HG03521 (cell line): Measurements from ENCODE around the gene CFAP45.

Experiments
- ATAC-seq: cut with Tn5 transposase; IDR thresholded peaks from one replicate; pipeline ENCODE4 v1.9.1; 2021; ENCODE audit warnings: mild to moderate bottlenecking, moderate library complexity; ENCODE audit not compliant: unreplicated experiment

The CFAP45 gene

DNA sequence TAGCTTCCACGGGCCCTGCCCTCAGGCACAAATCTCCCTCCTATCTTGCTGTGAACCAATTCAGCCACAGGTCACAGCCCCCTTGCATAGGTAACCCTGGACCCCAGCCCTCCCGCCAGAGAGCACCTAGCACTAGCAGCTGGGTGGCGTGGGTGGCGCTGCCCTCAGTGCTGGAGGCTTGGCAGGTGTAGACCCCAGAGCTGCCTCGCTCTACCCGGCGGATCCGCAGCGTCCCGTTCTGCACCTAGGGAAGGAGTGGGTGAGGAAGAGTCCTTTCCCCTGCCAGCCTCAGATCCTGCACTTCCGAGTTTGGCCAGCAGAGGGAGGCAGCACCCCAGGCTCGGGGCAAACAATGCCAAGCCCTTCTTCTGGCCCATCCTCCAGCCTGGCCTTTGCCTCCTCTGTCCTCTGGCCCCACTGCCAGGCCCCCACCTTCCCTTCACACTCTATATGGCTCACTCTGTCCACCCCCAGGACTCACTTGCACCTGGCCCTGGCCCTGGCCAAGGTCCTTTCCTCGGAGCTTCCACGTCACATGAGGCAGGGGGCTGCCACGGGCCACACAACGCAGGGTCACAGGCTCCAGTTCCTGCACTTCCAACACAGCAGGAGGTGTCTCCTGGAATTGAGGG lies 36.4 kb upstream of the CFAP45 start:
- no peak for ATAC-seq

DNA sequence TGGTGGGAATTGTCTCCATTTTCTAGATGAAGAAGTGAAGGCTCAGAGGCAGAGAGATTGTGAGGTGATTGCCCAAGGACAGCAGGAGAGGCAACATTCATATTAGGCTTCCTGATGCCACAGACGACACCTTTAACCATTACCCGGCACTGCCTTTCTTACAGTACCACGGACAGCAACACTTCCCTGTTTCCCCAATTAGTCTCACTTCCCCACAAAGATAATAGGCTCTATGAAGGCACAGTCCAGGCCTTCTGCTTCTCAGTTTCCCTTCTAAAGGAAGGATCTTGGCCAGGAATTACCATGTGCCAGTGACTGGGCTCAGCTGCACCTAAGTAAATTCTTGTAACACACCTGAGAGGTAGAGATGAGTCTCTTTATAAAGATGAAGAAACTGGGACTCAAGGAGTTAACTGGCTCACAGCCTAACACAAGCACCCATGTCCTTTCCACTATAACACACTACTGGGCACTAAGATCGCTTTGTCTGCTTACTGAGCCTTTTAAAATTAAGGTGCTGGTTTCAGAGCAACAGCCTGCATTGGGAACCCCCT lies 35.8 kb upstream of the CFAP45 start:
- no peak for ATAC-seq

DNA sequence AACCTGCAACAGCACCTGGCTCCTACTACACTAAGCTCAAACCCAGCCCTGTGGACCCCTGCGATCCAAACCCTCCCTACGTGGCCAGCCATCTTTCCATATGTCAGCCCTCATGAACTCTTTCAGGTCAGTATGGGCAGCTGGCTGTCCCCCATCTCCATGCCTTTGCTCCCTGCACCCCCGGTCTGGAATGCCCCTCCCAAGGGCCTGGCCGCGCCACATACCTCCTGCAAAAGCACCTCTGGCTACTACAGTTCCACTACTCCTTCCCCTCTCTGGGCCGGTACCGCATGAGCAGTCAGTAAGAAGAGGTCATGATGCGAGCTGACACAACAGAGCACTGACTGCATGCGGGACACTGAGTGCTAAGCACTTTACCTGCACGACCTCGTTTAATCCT lies 35.3 kb upstream of the CFAP45 start:
- no peak for ATAC-seq

DNA sequence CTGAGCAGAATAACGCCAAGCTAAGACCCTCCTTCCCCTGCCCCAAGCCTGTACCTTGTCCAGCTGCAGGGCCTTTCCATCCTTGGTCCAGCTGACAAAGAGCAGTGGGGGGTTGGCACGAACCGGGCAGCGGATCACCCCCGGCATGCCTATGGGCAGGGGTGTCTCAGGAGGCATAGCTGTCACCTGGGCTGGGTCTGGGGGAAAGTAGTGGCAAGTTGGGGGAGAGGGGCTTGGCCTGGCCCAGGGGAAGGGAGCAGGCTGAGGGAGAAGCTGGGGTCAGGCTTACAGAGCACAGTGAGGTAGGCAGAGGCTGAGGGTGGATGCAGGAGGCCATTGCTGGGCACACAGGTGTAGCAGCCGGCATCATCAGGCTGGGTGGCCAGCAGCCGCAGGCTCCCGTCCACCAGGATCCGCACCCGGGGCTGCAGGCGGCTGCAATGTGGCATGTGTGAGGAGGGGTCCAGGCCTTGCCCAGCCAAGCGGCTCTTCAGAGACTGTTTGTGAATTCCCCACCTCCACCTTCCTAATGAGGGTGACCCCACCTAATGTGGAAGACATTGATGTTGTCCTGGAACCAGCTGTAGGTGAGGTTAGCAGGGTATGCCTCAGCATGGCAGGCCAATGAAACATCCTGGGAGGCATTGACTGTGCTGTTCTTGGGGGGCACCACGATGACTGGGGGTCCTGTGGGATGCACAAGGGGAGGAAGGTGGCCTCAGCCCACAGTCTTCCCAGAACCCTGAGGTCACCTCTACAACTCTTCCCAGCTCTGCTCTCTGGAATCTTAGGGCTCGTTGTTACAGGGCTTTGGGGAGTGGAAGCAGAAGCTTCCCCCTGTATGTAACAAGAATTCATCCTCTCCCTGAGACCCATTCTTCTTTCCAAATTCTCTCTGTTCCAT lies 34.4 kb upstream of the CFAP45 start:
- ATAC-seq, result no peak

DNA sequence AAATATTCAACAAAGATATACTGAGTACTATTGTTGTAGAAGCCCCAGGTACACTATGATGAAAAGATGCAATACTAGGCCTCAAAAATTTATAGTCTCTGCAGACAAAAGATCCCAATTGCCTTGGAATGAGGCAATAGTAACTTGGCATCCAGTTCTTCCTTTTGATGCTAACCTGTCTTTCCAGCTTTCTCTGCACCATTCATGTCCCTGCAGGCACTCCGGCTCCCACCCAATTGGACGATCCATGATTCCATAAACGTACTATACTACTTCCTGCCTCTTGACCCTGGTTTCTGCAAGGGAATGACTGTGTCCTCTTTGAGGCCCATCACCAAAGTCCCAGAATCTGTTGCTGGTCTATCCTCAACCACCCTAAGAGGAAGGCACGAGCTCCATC lies 33.4 kb upstream of the CFAP45 start:
- ATAC-seq, result no peak

DNA sequence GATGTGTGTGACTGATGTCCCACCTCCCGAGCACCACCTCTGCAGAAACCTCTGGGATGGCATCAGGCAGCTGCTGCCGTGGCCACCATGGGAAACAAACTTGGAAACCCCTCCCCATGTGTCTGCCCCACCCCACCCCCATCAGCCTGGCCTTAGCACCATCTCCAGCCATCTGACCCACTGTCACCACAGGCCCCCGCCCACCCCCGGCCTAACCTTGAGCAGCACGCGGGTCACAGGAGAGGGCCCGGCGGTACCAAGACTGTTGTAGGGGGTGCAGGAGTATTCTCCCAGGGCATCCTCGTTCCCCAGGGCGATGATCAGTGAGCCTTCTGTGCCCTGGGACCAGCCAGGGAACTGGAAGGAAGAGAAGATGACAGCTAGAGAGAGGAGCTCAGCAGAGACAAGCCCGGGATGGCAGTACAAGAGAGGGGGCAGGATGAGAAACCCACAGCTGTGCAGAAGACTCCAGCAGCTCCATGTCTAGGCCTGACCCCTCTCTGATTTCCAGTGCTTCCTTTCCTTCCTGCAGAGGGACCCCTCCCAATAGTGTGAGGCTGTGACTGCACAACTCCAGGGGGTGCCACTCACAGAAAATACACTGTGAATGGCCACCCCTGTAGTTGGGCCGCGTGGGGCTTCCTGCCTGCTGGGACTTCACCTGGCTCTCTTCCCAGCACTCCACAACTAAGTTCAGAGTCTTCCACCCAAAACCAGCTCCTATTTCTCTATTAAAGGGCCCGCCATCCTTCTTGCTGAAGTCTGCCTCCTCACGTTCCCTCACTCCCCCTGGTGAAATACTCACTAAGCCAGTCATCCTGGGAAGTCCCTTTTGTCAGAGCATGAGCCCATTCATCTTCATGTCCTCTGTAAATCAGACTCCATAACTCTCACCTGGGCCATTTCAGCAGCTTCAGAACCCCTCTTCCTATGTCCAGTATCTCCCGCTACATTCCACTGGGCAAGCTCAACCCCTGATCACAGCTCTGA lies 32.6 kb upstream of the CFAP45 start:
- ATAC-seq, result no peak

DNA sequence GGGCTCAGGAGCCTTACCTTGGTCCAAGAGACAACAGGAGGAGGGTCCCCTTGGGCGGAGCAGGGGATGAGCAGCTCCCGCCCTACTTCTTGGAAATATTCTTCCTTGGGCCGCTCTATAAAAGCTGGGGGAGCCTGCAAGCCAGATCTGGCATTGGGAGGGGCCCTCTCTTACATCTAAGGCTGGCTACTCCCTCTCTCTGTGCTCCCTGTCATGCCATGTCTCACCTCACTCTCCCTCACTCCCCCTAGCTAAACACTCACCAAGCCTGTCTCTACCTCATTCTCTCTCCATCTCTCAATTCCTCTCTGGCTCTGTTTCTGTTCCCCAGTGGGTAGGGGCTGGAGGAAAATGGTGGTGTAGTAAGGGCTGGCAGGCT lies 31.8 kb upstream of the CFAP45 start:
- no peak for ATAC-seq

DNA sequence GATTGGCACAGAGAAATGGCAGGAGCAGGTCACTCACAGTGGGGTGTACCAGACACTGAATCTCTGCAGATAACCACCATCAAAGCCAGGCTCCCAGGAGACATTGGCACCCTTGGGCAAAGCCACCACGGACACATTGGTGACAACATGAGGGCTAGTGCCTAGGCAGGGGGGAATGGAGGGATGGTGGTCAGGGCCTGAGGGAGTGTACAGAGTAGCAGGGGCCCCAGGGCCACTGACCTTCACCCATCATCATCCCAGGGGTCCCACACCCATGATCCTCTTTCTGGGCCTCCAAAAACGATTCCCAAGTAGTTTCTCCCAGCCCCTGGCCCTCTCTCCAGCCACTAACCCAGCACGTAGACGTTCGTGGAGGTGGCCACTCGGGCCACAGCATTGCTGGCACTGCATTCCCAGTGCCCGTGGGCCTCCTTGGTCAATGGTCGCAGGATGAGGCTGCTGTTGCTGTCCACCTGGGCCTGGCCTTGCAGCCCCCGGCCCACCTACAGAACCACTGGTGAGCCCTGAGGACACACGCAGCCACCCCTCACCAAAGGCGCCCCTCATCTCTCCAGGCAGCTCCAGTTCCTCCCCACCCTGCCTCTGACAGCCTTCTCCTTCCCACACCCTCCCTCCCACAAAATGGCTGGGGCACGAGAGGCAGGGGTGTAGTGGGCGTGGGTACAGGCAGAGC lies 31.3 kb upstream of the CFAP45 start:
- no peak for ATAC-seq

DNA sequence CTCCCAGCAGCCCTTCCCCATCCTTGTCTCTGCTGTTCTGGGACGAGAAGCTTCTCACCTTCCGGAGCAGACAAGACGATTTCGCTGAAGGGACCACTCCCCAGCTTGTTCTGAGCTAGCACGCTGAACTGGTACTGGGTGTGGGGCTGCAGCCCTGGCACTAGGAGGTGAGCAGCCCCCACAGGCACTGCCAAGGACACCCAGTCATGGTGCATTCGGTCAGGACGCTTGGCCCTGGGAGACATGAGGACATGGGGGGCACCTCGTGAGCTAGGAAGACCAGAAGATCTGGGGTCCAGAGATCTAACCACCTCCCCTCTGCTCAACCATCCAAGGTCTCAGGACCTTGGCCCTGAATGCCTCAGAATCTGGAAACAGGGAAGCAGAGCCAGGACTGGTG lies 30.7 kb upstream of the CFAP45 start:
- ATAC-seq, result no peak

DNA sequence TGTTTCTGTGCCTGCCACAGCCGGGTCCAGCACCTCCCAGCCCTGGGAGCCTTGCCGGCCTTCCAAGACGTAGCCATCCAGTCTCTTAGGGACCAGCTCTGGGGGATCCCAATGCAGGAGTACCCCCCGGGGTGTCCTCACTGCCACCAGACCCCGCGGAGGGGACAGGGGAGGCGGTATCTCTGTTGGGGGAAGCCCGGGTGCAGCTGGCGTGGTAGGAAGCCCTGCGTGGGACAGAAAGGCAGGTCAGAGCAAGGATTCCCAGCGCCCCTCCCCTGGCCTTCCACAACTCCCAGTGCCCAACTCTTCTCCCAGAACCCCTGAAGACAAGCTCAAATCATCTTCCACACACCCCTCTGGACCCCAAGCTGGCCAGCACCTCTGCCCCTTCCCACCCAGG lies 30.3 kb upstream of the CFAP45 start:
- ATAC-seq, result no peak

DNA sequence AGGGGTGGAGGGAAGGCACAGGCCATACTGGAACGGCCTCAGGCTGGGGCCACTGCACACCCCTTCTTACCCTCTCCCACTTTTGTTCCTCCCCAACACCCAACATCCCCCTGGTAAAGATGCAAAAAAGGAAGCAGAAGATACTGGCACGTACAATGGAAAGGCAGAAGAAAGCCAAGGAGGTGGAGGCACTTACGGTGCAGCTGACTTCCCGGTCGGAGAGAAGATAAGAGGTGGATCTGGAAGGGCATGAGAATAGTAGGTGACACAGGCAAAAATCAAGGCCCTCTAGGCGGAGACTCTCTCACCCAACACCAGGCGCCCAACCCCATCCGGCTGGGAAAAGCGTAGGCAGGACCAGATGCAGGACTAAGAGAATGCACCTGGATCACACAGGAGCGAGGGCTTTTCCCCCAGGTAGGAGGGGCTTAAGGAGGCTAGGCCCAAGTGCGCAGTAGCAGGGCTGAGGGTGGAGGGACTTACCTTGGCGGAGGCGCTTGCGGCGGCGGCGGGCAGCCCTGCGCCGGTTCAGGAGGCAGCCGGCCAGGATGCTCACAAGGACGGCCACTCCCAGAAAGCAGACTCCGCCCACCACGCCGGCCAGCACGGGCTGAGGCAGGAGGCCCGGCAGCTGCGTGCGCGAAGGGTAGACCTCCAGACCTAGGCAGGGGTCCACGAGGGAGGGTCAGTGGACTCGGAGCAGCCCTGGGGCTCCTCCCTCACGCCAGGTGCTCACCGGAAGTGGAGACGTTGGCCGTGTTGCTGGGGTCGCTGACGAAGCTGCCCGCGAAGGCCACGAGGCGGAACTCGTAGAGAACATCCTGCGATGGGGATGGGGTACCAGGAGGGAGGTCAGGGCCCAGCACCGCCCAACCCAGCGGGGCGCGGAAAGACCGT lies 29.4 kb upstream of the CFAP45 start:
- no peak for ATAC-seq

DNA sequence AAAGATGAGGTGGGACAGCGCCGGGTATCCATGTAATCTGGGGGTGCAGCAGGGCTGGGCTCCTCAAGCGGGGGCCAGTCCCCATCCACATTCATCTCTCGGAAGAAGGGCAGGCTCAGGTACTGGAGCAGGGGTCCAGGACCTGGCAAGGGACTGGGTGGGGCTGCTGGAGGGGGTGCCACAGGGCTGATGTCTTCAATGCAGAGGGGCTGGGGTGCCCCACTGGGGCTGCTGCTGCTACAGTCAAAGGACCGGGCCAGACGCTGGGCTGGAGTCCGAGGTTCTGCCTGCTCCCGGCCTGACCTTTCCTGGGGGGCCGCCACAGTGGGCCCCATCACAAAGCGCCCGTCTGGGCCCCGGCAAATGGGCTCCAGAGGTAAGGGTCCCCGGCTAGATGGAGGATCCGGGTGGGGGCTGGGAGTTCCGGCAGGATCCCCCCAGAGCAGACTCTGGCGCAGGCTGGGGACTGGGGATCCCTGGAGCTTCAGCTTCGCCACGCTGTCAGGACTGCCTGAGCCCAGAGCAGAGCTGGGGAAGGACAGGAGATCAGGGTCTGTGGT lies 28.6 kb upstream of the CFAP45 start:
- no peak for ATAC-seq

DNA sequence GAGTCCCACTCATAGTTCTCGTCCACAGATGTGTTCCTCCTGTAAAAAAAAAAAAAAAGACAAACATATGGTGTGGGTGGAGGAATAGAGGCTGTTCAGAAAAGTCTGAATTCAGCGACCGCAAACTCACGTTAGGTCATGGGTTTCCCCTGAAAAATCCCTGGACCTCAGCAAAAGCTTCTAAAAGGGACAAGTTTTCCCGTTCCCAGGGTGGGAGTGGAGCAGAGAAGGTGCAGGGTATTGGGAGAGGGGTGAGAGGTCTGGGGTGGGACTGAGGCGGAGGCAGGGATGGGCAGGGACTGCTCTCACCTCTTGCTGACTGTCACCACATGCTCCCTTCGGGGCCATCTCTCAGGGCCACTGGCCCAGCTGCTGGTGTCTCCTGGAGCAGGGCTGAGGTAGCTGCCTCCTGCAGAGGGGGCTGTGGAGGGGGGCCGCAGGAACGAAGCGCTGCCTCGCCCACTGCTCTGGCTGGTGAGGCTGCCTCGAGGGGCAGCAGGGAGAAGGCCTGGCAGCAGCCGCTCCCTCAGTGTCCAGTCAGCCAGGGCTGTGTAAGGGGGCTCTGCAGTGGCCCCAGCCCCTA lies 28.0 kb upstream of the CFAP45 start:
- no peak for ATAC-seq

DNA sequence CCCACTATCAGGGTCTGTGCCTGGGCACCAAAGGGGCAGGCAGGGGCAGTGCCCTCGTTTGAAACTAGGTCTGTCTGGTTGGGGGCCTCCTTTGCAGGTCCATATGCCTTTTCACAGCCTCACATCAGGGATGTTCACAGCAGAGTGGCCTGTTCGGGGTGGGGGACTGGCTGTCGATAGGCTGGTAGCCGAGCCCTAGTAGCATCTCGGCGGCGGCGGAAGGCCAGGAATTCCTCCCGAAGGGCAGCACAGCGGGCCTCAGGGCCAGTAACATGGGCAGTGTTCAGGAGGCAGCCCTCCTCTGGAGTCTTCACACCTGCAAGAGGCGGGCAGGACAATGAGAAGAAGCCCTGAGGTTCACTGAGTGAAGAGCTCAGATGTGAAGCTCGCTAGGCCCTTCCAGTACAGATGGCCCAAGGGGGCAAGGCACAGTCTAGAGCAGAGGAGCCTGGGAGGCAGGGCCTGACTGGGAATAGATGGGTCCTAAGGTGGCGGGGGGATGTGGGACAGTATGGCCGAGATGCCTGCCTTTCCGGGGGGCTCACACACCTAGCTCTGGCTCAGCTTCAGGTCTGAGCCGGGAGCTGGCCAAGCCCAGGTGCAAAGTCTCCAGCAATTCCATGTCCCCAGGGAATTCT lies 27.4 kb upstream of the CFAP45 start:
- no peak for ATAC-seq

DNA sequence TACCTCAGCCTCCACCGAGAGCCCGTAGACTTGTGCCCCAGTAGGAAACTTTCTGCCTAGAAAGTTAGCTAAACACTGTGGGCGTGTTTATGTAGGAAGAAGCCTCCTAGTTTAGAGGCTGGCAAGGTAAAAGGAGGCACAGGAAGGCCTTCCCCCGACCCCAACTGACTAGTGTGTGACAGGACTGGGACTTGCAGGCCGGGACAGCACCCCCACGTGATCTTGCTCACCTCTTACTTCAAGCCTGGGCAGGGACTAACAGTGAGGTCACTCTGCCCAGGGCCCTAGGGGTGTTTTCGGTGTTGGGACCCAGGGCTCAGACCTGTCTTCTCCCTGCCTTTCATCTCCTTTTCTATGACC lies 25.7 kb upstream of the CFAP45 start:
- peak; percentile 0 for ATAC-seq

DNA sequence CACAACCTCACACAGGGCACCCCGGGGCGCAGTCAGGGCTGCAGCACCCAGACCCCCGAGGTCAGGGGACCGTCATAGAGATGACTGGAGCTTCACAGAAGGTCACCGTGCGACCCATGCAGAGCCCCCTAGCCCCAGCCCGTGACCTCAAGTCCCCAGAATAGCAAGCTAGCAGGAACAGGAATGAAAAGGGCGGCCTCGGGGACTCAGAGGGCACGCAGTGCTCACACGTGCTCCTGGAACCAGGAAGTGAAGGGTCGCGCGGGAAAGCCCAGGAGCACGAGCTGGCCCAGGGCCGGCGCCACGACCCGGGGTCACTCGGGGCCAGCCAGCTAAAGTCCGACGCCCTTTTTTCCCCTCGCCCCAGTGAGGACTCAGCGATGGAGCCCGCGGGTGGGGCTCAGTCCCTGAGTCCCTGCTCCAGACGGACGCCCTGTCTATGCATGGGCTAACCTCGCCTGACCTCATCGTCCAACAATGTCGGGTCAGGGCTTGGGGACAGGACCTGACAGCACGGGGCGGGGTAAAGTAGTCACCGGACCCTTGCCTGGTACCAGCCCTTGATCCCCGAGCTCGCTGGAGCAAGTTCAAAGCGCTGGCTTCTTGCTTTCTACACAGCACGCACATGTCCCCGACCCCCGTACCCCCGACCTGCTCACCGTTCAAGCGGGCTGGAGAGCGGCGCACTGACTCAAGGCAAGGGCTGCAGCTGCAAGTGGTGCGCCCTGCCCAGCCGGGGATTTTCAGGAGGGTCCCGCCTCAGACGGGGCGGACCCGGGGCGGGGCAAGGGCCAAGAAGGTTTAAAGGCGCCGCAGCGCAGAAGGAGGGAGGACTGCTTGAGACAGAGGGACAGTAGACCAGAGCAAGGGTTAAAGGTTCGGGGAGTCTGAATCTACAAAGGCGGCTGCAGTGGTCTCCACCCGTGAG lies 25.1 kb upstream of the CFAP45 start, which contains the start of gene TAGLN2:
Gene TAGLN2, minus strand, starts transcription at position 717 of the 928 bp plus-strand sequence. CDS start 4,998 bp downstream, outside the sequence.
- peak; percentile 47 for ATAC-seq
